SU-DHL-6 (cell line): ENCODE results near the gene WNT3.

Experiments
- EZH2phosphoT487 ChIP-seq: fragments of 200-600 bp; sonication (generic), shearing (Covaris generic); conservative IDR thresholded peaks from 2 replicates; pipeline ENCODE4 v1.6.1; 2018; ENCODE audit warnings: mild to moderate bottlenecking, antibody characterized with exemption, low read length, moderate library complexity, mixed read lengths
- TF ChIP-seq, protein P1 (sequence below): fragments of 200-600 bp; sonication (generic); IDR thresholded peaks from one replicate; pipeline ENCODE4 v1.5.1; 2017; ENCODE audit warnings: antibody characterized with exemption, mild to moderate bottlenecking, low read length, moderate library complexity; ENCODE audit not compliant: insufficient read depth, poor library complexity, severe bottlenecking

DNA sequence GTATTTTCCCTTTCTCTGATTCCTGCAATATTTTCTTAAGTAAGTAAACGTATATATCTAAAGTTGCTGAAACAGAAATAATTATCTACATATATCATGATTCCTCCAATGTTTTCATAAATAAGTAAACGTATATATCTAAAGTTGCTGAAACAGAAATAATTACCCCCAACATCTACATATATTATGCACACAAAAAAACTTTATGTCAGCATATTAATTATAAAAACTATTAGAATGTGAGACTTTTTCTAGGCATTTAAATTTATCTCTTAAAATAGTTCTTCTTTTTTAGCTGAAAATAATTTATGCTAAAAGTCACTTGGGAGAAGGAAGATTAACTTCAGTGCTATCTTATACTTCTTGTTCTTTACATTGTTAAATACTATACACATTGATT, 88.5 kb downstream of the WNT3 start:
- TF ChIP-seq, protein P1, sequence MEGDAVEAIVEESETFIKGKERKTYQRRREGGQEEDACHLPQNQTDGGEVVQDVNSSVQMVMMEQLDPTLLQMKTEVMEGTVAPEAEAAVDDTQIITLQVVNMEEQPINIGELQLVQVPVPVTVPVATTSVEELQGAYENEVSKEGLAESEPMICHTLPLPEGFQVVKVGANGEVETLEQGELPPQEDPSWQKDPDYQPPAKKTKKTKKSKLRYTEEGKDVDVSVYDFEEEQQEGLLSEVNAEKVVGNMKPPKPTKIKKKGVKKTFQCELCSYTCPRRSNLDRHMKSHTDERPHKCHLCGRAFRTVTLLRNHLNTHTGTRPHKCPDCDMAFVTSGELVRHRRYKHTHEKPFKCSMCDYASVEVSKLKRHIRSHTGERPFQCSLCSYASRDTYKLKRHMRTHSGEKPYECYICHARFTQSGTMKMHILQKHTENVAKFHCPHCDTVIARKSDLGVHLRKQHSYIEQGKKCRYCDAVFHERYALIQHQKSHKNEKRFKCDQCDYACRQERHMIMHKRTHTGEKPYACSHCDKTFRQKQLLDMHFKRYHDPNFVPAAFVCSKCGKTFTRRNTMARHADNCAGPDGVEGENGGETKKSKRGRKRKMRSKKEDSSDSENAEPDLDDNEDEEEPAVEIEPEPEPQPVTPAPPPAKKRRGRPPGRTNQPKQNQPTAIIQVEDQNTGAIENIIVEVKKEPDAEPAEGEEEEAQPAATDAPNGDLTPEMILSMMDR: no peak
- no peak for TF ChIP-seq EZH2phosphoT487
